Stimulated activated CD8-positive, alpha-beta memory T cell treated with anti-CD3 and anti-CD28 coated beads, Interleukin-15, amount 100 ng/mL, for 48 hours (primary cell): Measurements from ENCODE around the gene AFDN.
"Not testable (repeated sequence)": the region's sequence is repeated elsewhere in the genome, so short reads cannot be mapped to it uniquely, and the experiment has no call there.

Source experiments
- DNase-seq, 2 donors: peaks; one replicate each; pipeline ENCODE4 v3.0.0-alpha.2; 2020; ENCODE audit warnings: low read depth in 2 of 2

AFDN gene

DNA sequence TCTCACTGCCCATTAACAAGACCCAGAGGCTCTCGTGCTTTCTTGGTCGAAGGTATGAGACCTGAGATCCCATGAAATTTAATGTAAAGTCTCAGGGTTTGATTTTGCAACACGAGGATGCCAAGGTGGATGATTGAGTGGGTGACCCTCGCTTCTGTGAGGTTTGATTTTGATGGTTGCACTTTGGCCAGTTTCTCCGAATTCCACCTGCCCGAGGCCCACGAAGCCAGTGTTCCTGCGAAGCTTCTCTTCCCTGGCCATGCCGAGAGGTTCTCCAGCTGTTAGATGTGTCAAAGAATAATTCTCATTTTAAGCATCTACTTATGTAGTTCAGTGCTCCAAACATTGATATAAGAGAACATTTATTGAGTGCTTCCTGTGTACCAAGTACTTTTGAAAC lies 170.9 kb downstream of the AFDN start, which contains the start of gene KIF25:
TSS of gene KIF25 (plus strand) at position 30 of the 400 bp plus-strand sequence. CDS start 31,915 bp downstream, outside the sequence.
- DNase-seq, result no peak

DNA sequence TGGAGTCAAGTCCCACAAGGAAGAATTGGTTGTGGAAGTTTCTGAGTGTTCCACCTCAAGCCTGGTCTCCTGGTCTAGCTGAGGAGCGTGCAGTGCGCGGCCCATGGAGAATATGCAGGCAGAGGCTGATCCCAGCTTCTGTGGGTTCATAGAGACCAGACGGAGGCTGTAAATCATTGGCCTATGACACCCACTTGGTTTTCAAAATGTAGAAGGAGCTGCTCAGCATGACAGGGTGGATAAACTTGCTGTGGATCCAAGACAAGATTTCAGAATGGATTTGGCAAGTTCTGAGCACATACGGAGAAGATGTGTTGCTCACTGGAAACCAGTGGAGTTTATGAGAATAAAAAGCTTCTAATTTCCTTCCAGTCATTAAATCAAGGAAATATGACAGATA lies 171.5 kb downstream of the AFDN start:
- DNase-seq, result no peak

DNA sequence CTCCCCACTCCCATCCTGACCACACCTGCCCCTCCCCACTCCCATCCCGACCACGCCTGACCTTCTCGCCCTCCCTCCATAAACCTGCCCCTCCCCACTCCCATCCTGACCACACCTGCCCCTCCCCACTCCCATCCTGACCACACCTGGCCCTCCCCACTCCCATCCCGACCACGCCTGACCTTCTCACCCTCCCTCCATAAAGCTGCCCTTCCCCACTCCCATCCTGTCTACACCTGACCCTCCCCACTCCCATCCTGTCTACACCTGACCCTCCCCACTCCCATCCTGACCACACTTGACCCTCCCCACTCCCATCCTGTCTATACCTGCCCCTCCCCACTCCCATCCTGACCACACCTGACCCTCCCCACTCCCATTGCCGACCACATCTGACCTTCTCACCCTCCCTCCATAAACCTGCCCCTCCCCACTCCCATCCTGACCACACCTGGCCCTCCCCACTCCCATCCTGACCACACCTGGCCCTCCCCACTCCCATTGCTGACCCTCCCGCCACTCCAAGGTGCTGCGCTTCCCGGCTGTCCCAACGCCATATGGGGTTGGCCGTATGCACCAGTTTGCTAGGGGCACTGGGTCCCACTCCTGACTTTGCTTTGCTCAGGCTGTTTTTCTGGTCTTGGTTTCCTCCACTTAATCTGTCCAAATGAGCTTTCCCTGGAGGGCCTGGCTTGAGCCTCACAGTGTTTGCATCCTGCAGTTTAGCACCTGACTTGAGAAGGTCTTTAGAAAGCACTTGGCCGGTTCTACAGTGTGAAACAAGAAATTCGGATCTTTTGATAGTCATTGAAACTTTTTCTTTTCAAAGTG lies 173.7 kb downstream of the AFDN start:
- DNase-seq, result no peak

GRCh38 chr6:168001029-168001332 lies 174.3 kb downstream of the AFDN start:
- DNase-seq, result no peak

DNA sequence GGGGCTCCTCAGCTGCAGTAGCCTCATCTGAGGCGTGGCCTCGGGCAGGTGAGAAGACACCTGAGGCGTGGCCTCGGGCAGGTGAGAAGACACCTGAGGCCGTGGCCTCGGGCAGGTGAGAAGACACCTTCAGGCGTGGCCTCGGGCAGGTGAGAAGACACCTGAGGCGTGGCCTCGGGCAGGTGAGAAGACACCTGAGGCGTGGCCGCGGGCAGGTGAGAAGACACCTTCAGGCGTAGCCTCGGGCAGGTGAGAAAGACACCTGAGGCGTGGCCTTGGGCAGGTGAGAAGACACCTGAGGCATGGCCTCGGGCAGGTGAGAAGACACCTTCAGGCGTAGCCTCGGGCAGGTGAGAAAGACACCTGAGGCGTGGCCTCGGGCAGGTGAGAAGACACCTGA lies 174.8 kb downstream of the AFDN start:
- not testable (repeated sequence) for DNase-seq

DNA sequence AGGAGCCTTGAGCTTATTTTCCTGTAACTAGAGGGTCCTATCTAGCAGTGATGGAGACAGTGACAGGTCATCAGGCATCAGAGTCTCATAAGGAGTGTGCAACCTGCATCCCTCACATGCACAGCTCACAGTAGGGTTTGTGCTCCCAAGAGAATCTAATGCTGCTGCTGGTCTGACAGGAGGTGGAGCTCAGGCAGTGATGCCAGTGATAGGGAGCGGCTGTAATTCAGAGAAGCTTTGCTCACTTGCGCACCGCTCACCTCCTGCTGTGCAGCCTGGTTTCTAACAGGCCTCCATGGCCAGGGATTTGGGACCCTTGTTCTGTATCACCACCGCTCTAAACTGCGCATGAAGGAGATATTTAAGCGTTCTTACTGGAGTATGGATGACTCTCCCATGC lies 176.1 kb downstream of the AFDN start:
- no peak for DNase-seq

DNA sequence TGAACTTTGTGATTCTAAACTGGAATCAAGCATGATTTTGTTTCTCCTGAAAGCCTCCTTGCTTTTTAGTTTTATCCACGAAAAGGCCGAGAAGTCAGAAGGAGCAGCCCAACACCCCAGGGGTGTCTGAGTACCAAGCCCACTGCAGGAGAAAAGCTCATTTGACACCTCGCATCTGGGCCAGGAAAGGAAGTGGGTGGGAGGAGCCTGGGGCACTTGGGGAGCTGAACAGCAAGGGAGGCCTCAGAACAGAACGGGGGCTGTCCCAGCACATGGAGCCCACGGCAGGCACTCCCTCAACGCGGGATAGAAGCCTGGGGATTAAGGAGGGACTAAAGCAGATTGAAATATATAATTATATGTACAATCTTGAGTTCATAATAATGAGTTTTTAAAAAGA lies 177.3 kb downstream of the AFDN start:
- DNase-seq, result no peak

GRCh38 chr6:168004945-168005344 lies 178.2 kb downstream of the AFDN start:
- no peak for DNase-seq

DNA sequence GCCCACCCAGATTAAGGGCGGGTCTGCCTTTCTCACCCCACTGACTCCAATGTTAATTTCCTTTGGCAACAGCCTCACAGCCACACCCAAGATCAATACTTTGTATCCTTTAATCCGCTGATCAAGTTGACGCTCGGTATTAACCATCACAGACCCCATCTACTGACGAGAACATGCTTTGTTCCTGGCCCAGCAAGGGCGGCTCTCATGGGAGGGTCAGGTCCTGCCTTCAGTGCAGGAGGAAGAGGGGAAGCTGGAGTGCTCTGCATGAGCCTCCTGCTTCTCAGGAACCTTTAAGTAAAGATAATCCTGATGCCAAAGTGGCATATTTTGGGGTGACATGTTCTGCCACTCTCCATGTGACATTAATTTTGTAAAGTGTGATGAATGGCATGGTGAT lies 179.1 kb downstream of the AFDN start:
- no peak for DNase-seq

- no peak for DNase-seq
Observed at GRCh38 chr6:168007592-168008338, 181.1 kb downstream of the AFDN start.

GRCh38 chr6:168009331-168009730 lies 182.6 kb downstream of the AFDN start:
- no peak for DNase-seq

- DNase-seq, result no peak
Observed at GRCh38 chr6:168011291-168011690, 184.6 kb downstream of the AFDN start.

DNA sequence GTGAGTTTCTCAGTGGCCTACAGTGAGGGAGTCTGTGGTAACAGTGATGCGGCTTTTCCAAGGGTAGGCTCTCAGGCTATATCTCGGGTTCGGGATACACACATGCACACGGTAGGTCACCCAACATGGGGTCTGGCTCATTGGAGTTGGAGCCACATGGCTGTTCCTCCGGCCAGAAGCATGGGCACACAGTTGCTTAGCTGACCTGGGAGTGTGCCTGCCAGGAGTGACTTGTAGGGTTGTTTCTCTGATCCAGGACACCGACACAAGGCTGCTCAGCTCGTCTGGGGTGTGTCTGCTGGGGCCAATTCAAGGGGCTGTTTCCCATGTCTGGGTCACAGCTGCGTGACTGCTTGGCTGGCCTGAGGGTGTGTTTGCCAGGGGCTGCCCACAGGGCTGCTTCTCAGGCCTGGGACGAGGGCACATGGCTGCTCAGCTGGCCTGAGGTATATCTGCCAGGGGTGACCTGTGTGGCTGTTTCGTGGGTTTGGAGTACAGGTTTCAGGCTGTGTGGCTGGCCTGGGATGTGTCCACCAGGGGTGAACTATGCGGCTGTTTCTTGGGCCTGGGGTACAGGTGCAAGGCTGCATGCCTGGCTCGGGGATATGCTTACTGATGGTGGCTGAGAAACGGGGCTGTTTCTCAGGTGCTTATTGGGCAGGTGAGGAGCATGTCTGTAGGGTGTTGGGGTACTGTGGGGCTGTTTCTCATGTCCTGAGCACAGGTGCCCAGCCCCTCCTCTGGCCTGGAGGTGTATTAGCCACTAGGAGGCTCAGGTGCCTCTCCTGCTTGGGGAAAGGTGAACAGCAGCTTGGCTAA lies 185.9 kb downstream of the AFDN start:
- no peak for DNase-seq

- DNase-seq, result no peak
Observed at GRCh38 chr6:168013250-168013915, 186.7 kb downstream of the AFDN start.

DNA sequence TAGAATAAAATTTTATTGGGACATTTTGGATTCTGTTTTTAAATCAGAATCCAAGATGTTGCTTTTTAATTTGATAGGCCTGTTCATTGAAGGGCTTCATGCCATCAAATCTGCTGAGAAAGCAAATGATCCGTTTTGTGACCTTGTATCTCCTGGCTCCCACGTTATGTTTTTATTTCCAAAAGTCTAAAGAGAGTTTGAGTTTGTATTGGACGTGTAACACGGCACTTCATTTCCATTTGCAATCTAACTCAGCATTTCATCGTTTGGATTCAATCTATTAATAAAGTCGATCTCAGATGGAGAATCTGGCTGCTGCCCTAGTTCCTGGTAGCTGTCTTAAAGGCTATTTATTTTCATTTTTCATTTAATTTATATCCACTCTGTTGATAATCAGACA lies 187.7 kb downstream of the AFDN start:
- DNase-seq, result no peak

DNA sequence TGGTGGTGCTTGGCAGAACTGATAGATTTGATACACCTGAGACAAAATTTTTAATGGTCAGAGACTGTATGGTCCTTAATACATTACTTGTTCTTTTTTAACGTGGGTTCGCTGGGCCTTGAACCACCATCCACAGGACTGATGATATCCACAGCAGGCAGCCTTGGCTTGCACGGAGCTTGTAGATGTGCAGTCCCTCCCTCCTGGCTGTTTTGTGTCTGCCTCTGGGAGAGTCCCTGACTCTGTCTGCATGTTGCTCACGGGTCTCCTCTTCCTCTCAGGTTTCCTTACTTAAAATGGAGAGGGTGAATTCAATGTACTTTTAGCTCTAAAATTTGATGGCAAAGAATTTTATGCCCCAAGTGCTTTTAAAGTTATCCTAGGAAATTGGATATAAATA lies 188.3 kb downstream of the AFDN start:
- no peak for DNase-seq

DNA sequence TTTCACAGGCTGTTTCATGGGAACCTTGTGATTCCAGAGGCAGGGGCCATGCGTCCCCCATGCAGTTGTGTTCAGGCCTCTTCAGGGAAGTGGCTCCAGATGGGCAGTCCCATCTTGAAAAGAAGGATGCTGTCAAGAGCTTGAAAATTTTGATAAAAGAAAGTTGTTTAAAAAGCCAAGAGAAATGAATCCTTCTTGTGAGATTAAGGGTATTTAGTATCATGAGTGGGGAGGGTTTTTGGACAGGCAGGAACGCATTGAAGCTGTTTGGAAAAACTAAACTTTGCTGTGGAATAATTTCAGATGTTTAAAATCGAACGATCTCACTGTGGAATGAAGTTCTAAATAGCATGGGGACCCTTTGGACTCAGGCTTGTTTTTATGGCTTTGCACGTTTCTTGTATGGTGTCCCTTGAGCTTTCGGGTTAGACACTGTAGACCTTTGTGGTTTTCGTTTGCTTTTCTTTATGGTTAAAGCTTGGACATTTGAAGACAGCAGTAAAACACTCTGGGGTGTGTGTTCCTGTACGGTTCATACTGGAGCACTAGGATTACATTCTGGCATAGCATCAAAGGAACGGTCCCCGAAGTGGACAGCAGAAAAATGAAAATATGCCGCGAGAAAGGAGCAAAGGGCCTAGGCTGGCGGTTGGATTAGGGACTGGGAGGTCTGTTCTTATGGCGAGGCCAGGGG lies 188.9 kb downstream of the AFDN start:
- DNase-seq, result no peak

DNA sequence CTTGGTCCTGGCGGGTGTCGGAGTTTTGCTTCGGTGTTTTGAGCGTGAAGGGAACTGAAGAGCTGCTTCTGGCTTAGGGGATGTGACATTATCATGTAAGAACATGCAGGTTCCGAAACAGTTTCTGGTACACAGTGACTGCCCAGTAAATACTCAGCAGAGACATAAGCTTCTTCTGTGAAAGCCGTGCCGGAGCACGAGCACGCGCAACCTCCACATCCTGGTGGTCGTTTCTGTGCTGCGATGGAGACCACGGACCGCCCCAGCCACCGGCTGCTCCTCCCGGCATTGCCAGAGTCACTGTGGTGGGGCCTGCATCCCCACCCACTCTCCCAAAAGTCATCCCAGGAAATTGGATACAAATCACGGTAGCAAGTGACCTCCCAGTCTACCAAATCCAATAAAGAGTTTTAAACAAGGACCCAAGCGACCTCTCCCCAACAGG lies 189.5 kb downstream of the AFDN start:
- DNase-seq, result no peak

DNA sequence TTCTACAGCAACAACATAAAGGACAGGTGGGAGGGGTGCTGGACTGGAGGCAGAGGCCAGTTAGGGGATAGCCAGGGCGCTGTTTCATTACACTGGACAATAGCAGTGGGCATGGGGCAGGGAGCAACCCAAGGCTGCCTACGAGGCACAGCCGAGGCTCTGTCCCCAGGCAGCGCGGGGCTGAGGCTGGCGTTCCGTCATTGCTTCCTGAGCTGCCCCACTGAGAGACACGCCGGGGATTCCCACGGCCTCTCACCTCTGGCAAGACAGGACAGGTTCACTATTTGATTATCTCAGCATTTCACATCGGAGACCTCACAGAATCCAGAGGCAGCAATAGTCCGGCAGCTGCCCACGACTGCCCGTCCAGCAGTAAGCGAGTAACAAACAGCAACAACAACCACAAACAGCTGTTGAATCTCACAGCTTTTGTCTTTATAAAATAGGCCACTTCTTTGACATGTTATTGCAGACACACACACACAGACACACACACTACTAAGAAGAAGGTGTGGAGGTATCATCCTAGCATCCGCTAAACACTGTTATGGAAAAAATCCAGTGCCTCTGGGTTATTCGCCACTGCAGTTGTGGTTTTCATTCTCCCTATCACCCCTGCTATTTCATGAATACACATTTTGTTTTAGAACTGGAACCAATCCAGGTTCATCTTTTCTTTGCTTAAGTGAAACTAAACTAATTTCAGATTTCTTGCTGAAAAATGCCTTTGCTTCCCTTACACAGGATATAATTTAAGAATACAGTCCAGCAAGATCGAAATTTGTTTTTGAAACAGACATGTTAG lies 190.2 kb downstream of the AFDN start:
- DNase-seq, result no peak

GRCh38 chr6:168017629-168018028 lies 190.9 kb downstream of the AFDN start:
- no peak for DNase-seq
